HG03432 (cell line): ENCODE results near the gene PARD6B.
"Not testable (repeated sequence)": the region's sequence is repeated elsewhere in the genome, so short reads cannot be mapped to it uniquely, and the experiment has no call there.

Experiments used
- ATAC-seq: cut with Tn5 transposase; IDR thresholded peaks from one replicate; pipeline ENCODE4 v1.9.1; 2021; ENCODE audit warnings: mild to moderate bottlenecking, moderate library complexity; ENCODE audit not compliant: unreplicated experiment

Gene PARD6B

GRCh38 chr20:50701041-50701963, 30.1 kb upstream of the PARD6B start:
- ATAC-seq, result no peak

GRCh38 chr20:50703651-50704438, 27.5 kb upstream of the PARD6B start:
- ATAC-seq, result not testable (repeated sequence)

GRCh38 chr20:50704514-50704913, 26.9 kb upstream of the PARD6B start:
- no peak for ATAC-seq

- no peak for ATAC-seq
Observed at GRCh38 chr20:50704971-50705370, 26.4 kb upstream of the PARD6B start.

- no peak for ATAC-seq
Observed at GRCh38 chr20:50708845-50709635, 22.3 kb upstream of the PARD6B start.

GRCh38 chr20:50709636-50709973, 21.8 kb upstream of the PARD6B start:
- ATAC-seq, result no peak

GRCh38 chr20:50710492-50711063, 20.8 kb upstream of the PARD6B start:
- no peak for ATAC-seq

- ATAC-seq, result no peak
Observed at GRCh38 chr20:50711113-50711825, 20.1 kb upstream of the PARD6B start.

- ATAC-seq, result no peak
Observed at GRCh38 chr20:50712771-50713656, 18.4 kb upstream of the PARD6B start.

- no peak for ATAC-seq
Observed at GRCh38 chr20:50713657-50714101, 17.7 kb upstream of the PARD6B start.

GRCh38 chr20:50714426-50714825, 17.0 kb upstream of the PARD6B start:
- ATAC-seq, result not testable (repeated sequence)

- no peak for ATAC-seq
Observed at GRCh38 chr20:50715694-50716093, 15.7 kb upstream of the PARD6B start.

GRCh38 chr20:50716518-50716917, 14.9 kb upstream of the PARD6B start:
- ATAC-seq, result no peak

- no peak for ATAC-seq
Observed at GRCh38 chr20:50717312-50717711, 14.1 kb upstream of the PARD6B start.

- no peak for ATAC-seq
Observed at GRCh38 chr20:50717974-50718761, 13.2 kb upstream of the PARD6B start.

- ATAC-seq, result no peak
Observed at GRCh38 chr20:50719328-50719727, 12.1 kb upstream of the PARD6B start.

GRCh38 chr20:50720026-50720425, 11.4 kb upstream of the PARD6B start:
- ATAC-seq, result no peak

GRCh38 chr20:50720582-50720981, 10.8 kb upstream of the PARD6B start:
- no peak for ATAC-seq
